ENCODE data around the gene ARF1. TPM values are rescaled to one million over a fixed set of nuclear protein-coding genes. Genes with fewer than 3 reads are reported as not detected.
A peak's percentile ranks its signal among the peaks of the same experiment; 100 is the strongest.

The ARF1 gene
- total RNA-seq, 2 donors from 2014 or later = 327 to 369 TPM

DNA sequence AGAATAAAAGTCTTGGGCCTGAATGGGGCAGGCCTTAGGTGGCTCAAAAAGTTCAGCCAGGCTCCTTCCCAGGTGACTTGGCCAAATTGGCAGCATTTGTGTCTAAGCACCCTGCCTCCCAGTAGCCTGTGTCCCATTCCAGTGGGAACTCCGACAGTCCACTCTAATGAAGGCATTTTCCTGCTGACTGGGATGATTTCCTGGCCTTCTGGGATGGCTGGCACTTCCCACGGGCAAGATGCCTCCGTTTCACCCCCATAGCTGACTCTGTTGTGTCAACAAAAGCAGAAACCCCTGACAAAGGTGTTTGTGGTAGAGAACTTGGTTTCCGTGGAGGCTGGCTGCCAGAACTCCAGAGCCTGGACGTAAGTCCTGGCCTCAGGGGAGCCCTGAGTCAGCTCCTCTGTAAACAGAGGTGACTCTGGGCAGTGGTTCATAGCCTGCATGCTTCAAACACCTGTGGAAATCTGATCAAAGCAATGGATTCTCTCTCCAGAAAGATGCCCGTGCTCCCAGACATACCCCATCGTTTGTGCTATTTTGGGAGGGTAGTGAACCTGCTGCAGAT, 39.1 kb upstream of the ARF1 start:
- Mint-ChIP-seq H3K4me1 (ENCODE audit: low read depth) (no peaks in the 10 kb centered on the region), H3K9me3 (peaks cover 0 to 5% of the 10 kb centered on the region in 2 donors), H3K27ac (no peak overlapping the region), H3K4me3 (no peak overlapping the region), H3K36me3 (ENCODE audit: insufficient read depth in 2 of 2) (no peaks in the 10 kb centered on the region), H3K27me3 (ENCODE audit: low read depth) (peaks cover 8% of the 10 kb centered on the region)
- no peak for DNase-seq
- no peak for ATAC-seq (replicated peaks in 1 of 2)

DNA sequence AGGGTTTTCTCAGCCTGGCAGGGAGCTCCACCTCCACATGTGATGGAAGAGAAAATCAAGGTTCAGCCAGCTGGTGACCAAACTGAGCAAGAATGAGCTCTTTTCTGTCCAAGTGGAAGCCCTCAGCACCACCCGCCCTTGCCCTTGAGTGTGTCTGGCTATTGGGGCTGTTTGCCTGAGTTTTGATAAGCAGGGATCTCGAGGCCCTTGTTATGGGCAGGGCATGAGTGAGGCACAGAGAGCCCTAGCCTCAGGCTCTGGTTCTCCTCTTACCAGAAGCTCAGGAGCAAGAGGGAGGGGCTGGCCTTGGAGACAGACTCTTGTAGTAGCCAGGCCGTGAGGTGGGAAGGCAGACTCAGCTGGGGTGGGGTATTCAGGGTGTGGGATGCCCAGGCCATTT, 37.5 kb upstream of the ARF1 start:
- peaks cover 0 to 5% of the 10 kb centered on the region in 2 donors for H3K9me3 Mint-ChIP-seq
- H3K4me1 Mint-ChIP-seq (ENCODE audit: low read depth) = no peaks in the 10 kb centered on the region
- ATAC-seq (replicated peaks in 1 of 2) = no peak
- no peaks in the 10 kb centered on the region for H3K36me3 Mint-ChIP-seq (ENCODE audit: insufficient read depth in 2 of 2)
- peaks cover 6% of the 10 kb centered on the region for H3K27me3 Mint-ChIP-seq (ENCODE audit: low read depth)
- no peak for DNase-seq
- no peak overlapping the region for H3K27ac Mint-ChIP-seq
- H3K4me3 Mint-ChIP-seq = no peak overlapping the region

DNA sequence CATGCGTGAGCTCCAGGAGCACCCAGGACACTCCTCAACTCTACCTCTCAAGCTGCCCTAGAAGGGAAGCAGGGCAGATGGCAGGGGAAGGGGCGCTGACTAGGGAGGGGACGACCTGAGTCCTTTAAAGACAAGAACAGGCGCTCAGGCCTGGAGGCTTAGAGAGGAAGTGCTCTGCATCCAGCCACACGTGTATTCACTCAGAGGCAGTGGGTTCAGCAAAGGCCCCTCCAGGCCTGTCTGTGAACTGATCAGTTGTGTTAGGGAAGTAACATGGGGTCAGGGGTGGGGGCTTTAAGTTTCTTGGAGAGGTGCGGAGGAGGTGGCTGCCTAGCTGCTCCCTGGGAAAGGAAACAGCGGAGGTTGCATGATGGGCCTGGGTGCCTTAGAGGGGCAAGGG, 37.1 kb upstream of the ARF1 start:
- Mint-ChIP-seq H3K27me3 (ENCODE audit: low read depth) (peaks cover 6% of the 10 kb centered on the region), H3K4me3 (no peak overlapping the region), H3K4me1 (ENCODE audit: low read depth) (no peaks in the 10 kb centered on the region), H3K9me3 (peaks cover 0 to 5% of the 10 kb centered on the region in 2 donors), H3K36me3 (ENCODE audit: insufficient read depth in 2 of 2) (no peaks in the 10 kb centered on the region), H3K27ac (no peak overlapping the region)
- ATAC-seq (replicated peaks in 1 of 2) = no peak
- DNase-seq = no peak

DNA sequence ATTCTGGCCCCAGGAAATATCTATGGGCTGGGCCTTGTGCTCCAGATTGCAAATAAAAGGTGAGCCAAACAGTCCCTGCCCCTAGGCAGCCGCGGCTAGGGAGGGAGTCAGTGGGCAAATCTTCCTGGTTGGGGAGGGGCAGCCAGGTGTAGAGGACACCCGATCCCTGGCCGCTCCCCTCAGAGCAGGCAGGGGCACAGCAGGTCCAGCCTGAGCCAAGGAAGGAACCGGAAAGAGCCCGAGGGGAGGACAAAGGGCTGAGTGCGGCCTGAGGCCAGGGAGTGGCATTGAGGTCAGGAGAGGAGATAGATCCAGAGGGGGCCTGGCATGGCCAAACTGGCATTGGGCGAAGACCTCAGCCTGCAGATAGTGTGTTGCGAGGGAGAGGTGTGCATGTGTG, 36.6 kb upstream of the ARF1 start:
- Mint-ChIP-seq H3K27ac (no peak overlapping the region), H3K36me3 (ENCODE audit: insufficient read depth in 2 of 2) (no peaks in the 10 kb centered on the region), H3K4me1 (ENCODE audit: low read depth) (no peaks in the 10 kb centered on the region), H3K4me3 (no peak overlapping the region), H3K9me3 (peaks cover 0 to 5% of the 10 kb centered on the region in 2 donors), H3K27me3 (ENCODE audit: low read depth) (peaks cover 7% of the 10 kb centered on the region)
- ATAC-seq (replicated peaks in 1 of 2) = no peak
- no peak for DNase-seq

DNA sequence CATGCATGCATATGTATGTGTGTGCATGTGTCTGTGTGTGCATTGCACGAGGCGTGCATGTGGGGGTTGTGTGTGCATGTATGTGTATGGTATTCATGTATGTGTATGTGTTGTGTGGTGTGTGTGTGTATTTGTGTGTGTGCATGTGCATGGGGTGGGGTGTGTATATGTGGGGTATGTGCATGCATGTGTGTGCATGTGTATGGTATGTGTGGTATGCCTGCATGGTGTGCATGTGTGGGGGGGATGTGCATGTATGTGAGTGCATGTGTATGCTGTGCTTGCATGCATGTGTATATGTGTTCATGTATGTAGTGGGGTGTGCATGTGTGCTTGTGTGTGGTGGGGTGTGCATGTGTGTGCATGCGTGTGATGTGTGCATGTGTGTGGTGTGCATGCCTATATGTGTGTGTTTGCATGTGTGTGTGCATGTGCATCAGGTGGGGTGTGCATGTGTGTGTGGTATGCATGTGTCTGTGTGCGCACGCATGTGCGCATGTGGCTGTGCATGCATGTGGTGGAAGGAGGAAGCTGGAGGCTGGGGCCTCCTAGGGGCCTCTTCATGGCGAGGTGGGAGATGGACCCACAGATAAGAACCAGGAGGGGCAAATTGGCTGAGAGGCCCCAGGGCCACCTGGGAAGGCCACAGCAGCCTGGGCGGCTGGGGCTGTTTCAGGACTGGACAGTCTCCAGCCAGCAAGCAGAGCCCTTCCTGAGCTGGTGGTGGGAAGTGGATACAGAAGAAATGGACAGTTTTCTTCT, 35.9 kb upstream of the ARF1 start:
- ATAC-seq (replicated peaks in 1 of 2) (no peak), DNase-seq (no peak)
- Mint-ChIP-seq H3K36me3 (ENCODE audit: insufficient read depth in 2 of 2) (no peaks in the 10 kb centered on the region), H3K27ac (no peak overlapping the region), H3K4me1 (ENCODE audit: low read depth) (no peaks in the 10 kb centered on the region), H3K4me3 (no peak overlapping the region), H3K9me3 (peaks cover 0 to 5% of the 10 kb centered on the region in 2 donors), H3K27me3 (ENCODE audit: low read depth) (peaks cover 7% of the 10 kb centered on the region)

DNA sequence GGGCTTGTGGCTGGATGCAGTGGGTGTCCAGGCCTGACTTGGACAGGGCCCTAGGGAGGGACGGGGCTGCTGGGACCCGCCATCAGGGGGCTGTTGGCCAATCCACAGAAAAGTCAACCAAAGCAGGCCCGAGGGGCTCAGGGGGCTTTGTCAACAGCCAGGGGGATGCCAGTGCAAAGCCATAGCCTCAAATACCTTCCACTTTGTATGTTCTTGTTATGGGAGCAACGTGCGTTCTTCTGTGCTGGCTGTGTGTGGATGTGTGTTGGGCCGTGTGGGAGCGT, 35.4 kb upstream of the ARF1 start:
- peaks cover 0 to 5% of the 10 kb centered on the region in 2 donors for H3K9me3 Mint-ChIP-seq
- peaks cover 7% of the 10 kb centered on the region for H3K27me3 Mint-ChIP-seq (ENCODE audit: low read depth)
- ATAC-seq (replicated peaks in 1 of 2) = no peak
- DNase-seq = no peak
- no peak overlapping the region for H3K27ac Mint-ChIP-seq
- H3K4me1 Mint-ChIP-seq (ENCODE audit: low read depth) = no peaks in the 10 kb centered on the region
- H3K4me3 Mint-ChIP-seq = no peak overlapping the region
- H3K36me3 Mint-ChIP-seq (ENCODE audit: insufficient read depth in 2 of 2) = no peaks in the 10 kb centered on the region

DNA sequence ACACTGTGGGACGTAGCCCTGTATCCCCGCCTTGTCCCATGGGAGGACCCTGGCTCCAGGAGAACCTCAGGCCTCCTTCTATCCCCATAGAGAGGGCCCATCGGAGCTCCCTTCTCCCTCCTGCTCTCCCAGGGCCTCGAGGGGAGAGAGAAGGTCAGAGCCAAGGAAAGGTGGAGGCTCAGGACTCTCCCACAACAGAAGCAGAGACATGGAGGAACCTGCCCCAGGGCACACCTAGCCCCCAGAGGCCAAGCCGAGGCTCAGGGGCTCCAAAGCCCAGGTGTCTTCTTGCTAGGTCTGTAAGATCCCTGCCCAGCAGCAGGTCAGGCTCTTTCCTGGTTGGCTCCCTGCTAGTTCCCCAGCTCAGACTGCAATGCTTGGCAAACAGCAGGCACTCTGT, 34.4 kb upstream of the ARF1 start:
- no peaks in the 10 kb centered on the region for H3K4me1 Mint-ChIP-seq (ENCODE audit: low read depth)
- peaks cover 0 to 2% of the 10 kb centered on the region in 2 donors for H3K36me3 Mint-ChIP-seq (ENCODE audit: insufficient read depth in 2 of 2)
- peaks cover 0 to 5% of the 10 kb centered on the region in 2 donors for H3K9me3 Mint-ChIP-seq
- peaks cover 8% of the 10 kb centered on the region for H3K27me3 Mint-ChIP-seq (ENCODE audit: low read depth)
- no peak overlapping the region for H3K27ac Mint-ChIP-seq
- no peak overlapping the region for H3K4me3 Mint-ChIP-seq
- no peak for ATAC-seq (replicated peaks in 1 of 2)
- DNase-seq = no peak

DNA sequence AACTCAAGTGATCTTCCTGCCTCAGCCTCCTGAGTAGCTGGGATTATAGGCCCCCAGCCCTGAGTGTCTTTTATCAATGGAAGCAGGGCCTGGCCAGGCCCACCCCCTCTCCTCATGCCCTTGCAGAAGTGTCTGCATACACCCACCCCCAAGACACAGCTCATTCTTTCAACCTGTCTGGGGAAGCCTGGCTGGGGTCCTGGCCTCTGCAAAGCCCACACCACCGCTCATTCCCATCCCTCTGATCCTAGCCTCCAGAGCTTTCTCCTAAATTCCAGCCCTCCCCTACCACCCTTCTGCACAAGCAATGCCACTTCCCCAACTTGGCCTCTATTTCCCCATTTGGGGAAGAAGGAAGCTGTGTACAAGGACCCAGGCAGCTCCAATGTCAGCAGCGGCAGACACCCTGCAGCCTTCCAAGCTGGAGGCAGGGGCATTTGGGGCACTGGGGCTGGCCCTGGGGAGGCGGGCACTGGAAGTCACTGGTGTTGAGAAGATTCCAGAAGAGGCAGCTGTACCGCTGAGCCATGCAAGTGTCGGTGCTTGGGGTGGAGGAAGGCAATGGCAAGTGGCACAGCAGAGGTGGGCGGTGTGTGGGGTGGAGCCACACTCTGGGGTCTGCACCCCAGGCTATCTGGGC, 33.7 kb upstream of the ARF1 start:
- H3K4me1 Mint-ChIP-seq (ENCODE audit: low read depth) = no peaks in the 10 kb centered on the region
- H3K27me3 Mint-ChIP-seq (ENCODE audit: low read depth) = peaks cover 15% of the 10 kb centered on the region
- H3K27ac Mint-ChIP-seq = no peak overlapping the region
- H3K4me3 Mint-ChIP-seq = no peak overlapping the region
- H3K36me3 Mint-ChIP-seq (ENCODE audit: insufficient read depth in 2 of 2) = peaks cover 1 to 2% of the 10 kb centered on the region in 2 donors
- DNase-seq (no peak), ATAC-seq (replicated peaks in 1 of 2) (no peak)
- peaks cover 0 to 5% of the 10 kb centered on the region in 2 donors for H3K9me3 Mint-ChIP-seq

DNA sequence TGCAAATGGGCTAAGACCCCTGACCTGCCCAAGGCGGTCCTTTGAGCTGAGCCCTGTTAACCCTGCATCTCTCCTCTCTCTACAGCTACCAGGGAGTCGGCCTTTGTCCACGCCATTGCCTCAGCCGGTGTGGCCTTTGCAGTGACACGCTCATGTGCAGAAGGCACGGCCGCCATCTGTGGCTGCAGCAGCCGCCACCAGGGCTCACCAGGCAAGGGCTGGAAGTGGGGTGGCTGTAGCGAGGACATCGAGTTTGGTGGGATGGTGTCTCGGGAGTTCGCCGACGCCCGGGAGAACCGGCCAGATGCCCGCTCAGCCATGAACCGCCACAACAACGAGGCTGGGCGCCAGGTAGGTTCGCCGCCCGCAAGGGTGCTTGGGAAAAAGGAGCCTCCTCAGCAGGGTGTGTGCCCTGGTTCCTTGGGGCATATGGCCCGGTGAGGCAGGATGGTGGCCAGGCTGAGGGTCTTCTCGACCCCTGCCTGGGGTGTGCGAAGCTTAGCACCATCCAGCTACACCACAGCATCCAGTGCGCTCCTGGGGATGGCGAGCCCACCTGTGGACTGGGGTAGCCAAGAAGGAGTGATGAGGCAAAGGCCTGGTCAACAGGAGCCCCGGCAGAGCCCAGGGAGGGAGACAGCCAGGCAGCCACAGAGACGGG, 31.8 kb upstream of the ARF1 start:
- DNase-seq (no peak), ATAC-seq (replicated peaks in 1 of 2) (no peak)
- Mint-ChIP-seq H3K9me3 (peaks cover 0 to 5% of the 10 kb centered on the region in 2 donors), H3K36me3 (ENCODE audit: insufficient read depth in 2 of 2) (peaks cover 1 to 2% of the 10 kb centered on the region in 2 donors), H3K4me3 (no peak overlapping the region), H3K27ac (no peak overlapping the region), H3K4me1 (ENCODE audit: low read depth) (no peaks in the 10 kb centered on the region), H3K27me3 (ENCODE audit: low read depth) (peaks cover 16% of the 10 kb centered on the region)

DNA sequence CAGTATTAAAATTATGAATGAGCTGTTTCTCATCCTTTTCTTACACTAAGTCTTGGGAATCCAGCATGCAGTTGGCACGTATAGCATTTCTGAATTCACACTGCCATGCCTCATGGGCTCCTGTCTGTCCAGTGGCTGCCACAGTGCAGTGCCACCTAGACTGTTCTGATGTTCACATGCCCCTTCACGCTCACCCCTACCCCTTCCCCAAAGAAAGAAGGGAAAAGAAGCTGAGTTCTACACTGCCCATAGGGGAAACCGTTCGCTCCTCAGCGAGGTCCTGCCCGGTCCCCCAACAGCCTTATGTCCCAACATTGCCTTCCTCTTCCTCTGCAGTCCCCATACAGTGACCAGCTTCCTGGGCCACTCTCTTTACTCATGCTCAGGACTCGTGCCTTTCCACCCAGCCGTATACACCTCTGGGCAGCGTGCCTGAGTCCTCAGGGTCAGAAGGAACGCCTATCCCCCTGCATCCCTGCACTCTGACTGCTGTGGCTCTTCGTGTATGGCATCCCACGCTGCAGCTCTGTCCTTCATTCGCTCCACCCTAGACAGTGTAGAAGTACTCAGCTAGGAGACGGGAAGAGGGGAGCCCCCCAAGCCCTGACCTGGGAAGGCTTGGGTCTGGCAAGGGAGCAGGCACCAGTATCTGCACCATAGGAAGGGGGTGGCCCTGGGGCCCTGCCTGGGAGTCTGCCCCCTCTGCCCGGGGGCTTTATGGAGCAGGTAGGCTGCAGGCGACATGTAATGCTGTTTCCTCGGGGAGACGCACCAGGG, 24.1 kb upstream of the ARF1 start:
- Mint-ChIP-seq H3K36me3 (ENCODE audit: insufficient read depth in 2 of 2) (peaks cover 0 to under 1% of the 10 kb centered on the region in 2 donors), H3K27me3 (ENCODE audit: low read depth) (peaks cover 42% of the 10 kb centered on the region), H3K27ac (no peak overlapping the region), H3K4me3 (peak overlapping the region; percentile 8 to 72), H3K9me3 (no peaks in the 10 kb centered on the region), H3K4me1 (ENCODE audit: low read depth) (peaks cover 9% of the 10 kb centered on the region)
- no peak for ATAC-seq (replicated peaks in 1 of 2)
- DNase-seq = no peak

DNA sequence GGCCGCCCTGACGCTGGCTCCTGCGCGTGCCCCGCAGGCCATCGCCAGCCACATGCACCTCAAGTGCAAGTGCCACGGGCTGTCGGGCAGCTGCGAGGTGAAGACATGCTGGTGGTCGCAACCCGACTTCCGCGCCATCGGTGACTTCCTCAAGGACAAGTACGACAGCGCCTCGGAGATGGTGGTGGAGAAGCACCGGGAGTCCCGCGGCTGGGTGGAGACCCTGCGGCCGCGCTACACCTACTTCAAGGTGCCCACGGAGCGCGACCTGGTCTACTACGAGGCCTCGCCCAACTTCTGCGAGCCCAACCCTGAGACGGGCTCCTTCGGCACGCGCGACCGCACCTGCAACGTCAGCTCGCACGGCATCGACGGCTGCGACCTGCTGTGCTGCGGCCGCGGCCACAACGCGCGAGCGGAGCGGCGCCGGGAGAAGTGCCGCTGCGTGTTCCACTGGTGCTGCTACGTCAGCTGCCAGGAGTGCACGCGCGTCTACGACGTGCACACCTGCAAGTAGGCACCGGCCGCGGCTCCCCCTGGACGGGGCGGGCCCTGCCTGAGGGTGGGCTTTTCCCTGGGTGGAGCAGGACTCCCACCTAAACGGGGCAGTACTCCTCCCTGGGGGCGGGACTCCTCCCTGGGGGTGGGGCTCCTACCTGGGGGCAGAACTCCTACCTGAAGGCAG, 23.4 kb upstream of the ARF1 start:
- DNase-seq = peak in 1 of 2 donors; percentile 44
- Mint-ChIP-seq H3K4me3 (peak overlapping the region; percentile 72 to 79), H3K27ac (no peak overlapping the region)

DNA sequence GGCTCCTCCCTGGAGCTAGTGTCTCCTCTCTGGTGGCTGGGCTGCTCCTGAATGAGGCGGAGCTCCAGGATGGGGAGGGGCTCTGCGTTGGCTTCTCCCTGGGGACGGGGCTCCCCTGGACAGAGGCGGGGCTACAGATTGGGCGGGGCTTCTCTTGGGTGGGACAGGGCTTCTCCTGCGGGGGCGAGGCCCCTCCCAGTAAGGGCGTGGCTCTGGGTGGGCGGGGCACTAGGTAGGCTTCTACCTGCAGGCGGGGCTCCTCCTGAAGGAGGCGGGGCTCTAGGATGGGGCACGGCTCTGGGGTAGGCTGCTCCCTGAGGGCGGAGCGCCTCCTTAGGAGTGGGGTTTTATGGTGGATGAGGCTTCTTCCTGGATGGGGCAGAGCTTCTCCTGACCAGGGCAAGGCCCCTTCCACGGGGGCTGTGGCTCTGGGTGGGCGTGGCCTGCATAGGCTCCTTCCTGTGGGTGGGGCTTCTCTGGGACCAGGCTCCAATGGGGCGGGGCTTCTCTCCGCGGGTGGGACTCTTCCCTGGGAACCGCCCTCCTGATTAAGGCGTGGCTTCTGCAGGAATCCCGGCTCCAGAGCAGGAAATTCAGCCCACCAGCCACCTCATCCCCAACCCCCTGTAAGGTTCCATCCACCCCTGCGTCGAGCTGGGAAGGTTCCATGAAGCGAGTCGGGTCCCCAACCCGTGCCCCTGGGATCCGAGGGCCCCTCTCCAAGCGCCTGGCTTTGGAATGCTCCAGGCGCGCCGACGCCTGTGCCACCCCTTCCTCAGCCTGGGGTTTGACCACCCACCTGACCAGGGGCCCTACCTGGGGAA, 22.7 kb upstream of the ARF1 start:
- Mint-ChIP-seq H3K9me3 (no peaks in the 10 kb centered on the region), H3K4me1 (ENCODE audit: low read depth) (peaks cover 9% of the 10 kb centered on the region), H3K27me3 (ENCODE audit: low read depth) (peaks cover 37% of the 10 kb centered on the region), H3K27ac (no peak overlapping the region), H3K4me3 (peak overlapping the region; percentile 72 to 79), H3K36me3 (ENCODE audit: insufficient read depth in 2 of 2) (no peaks in the 10 kb centered on the region)
- DNase-seq (peak; percentile 82 to 83), ATAC-seq (replicated peaks in 1 of 2) (peak; percentile 78 to 79)

More for the DNA sequence above, 23.4 kb upstream of the ARF1 start:
- no peaks in the 10 kb centered on the region for H3K9me3 Mint-ChIP-seq
- peak; percentile 52 to 55 for ATAC-seq (replicated peaks in 1 of 2)
- H3K4me1 Mint-ChIP-seq (ENCODE audit: low read depth) = peaks cover 9% of the 10 kb centered on the region
- no peaks in the 10 kb centered on the region for H3K36me3 Mint-ChIP-seq (ENCODE audit: insufficient read depth in 2 of 2)
- peaks cover 37% of the 10 kb centered on the region for H3K27me3 Mint-ChIP-seq (ENCODE audit: low read depth)
